ENCODE measurements around the gene MROH7. TPM values are rescaled to one million over a fixed set of nuclear protein-coding genes. Genes with fewer than 3 reads are reported as not detected.

The MROH7 gene
- 25.2 TPM for total RNA-seq

DNA sequence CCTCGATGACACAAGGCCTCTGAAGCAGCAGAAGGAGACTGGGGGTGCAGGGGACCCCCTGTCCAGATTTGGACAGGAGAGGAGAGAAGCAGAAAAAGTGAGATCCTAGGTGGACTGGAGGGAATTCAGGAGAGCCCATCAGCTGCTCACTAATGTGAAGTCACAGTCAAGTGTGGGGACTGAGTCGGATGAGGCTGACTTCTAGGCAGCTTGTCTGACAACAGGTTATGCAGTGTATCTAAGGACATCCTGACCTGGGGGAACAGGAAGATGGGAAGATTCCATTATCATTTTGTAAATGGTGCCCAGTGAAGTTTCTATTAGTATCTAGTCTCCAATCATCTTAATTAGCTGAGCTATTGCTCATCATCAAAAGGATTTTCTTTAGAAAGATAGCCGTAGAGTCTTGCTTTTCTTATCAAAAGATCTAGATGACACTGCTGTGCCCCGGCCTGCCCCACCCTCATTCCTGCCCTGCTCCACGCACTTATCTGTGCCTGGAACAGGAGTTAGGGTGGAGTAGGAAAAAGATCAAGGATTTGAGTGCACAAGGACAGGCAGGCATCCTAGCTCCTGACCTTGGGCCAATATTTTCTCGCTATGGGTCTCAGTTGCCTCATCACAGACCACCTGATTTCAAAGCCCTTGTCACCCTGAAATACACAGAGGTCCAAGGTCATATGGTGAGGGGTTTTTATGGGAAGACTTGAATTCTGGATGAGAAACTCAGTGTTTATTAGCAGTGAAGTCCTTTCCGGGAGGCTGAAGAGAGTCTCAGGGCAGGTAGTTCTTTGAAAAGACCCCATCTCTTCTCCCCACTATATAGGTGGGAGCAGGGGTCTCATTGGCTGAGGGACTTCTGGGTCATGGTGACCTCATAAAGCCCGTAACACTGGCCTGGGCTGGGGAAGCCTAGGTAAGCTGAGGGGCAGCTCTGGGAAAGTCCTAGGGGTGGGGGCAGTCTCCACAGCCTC lies at the start of gene MROH7:
Gene MROH7, plus strand, starts transcription at position 924 of the 974 bp plus-strand sequence. CDS start 11,141 bp downstream, outside the sequence.
- DNase-seq (ENCODE audit: low spot score), result no peak

DNA sequence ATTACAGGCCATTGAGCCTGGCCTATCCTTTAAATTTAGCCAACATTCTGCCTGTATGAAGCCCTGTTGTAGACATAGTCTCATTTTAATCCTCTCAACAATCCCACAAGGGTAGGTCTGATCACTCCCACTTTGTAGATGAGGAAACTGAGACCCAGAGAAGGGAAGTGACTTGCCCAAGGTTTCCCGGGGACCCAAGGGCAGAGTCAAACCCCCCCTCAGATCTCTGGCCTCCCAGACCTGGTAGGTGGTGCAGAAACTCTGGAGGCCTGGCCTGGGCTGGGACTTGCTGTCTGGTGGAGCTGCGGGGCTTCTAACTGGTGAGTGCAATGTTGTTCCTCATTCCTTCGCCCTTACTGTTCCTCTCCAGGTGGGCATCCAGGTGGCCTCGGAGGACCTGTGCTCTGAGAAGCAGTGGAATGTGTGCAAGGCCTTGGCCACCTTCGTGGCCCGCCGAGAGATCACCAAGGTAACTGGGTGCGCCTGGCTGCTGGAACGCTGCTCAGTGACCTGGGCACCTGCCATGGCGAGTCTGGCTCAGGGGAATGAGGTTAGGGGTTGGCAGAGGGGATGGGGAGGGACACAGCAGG lies 47.9 kb upstream of the MROH7 start:
- no peak for DNase-seq (ENCODE audit: low spot score)

DNA sequence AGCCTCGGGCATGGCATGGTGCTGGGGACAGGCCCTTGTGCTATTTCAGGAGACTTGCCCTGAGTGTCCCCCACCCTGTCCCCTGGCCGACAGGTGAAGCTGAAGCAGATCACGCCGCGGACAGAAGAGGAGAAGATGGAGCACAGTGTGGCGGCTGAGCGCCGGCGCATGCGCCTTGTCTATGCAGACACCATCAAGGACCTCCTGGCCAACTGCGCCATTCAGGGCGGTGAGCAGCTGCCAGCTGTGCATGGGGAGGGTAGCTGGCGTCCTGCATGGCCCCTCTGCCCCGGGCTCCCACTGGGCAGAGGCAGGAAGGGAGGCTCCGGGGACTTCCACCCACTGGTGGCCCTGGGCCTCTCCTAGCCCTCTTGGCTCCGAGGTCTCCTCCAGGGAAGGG lies 47.1 kb upstream of the MROH7 start:
- no peak for DNase-seq (ENCODE audit: low spot score)

DNA sequence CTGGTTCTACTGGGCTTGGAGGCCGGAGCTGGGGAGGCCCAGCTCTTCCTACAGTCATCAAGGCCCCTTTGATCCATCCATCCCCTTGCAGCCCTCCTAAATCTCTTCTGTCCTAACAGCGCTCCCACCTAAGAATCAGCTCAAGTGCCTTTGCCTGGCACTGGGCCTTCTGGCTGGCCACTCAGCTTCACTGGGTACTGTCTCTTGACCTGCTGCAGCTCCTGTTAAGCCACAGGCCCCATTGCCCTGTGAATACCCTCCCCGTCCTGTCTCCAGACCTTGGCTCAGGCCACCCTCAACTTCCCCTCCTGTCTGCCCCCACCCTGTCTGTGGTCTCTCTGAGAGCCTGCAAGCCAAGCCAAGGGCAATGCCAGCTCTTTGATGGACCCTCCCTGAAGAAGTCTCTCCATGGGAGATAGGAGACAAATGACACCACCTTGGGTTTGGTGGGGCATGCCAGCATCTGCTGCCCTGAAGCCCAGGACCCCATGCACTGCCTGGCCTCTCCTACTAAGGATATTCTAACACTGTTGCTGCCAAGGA lies 45.6 kb upstream of the MROH7 start:
- no peak for DNase-seq (ENCODE audit: low spot score)

DNA sequence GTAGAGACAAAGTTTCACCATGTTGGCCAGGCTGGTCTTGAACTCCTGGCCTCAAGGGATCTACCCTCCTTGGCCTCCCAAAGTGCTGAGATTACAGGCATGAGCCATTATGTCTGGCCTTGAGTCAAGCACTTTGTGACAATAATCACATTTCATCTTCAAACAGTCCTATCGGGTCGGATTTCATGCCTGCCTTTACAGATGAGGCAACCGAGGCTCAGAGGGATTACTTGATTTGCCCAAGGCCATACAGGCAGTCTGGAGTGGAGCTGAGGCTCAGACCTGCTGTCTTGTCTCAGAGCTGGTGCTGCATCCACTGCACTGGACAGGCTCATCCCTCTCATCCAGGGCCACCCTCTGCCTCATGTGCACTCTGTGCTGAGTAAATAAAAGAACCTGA lies 44.8 kb upstream of the MROH7 start:
- DNase-seq (ENCODE audit: low spot score), result no peak

DNA sequence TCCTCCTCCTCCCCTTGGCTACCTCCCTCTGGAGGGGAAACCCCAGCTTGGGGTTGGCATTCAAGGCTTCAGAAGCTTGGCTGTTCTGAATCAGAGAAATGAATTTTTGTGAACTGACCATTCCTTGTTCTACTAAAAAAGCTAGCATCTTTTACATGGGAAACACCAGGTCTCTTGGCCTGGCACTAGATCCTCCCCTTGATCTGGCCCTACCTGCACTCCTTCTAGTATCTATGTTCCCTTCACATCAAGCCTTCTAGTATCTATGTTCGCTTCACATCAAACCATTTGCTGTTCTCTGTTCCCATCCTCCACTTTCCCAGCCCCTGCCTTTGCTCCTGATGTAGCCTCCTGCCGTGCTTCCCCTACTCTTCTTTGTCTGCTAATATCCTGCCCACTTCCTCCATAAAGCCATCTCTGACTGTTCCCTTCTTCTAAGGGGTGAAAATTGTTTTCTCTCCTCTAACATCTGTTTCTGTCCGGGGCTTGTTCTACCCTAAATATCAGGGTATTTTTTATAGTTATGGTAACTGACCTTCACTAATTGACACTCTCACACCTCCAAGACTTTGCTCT lies 44.0 kb upstream of the MROH7 start:
- DNase-seq (ENCODE audit: low spot score), result no peak

DNA sequence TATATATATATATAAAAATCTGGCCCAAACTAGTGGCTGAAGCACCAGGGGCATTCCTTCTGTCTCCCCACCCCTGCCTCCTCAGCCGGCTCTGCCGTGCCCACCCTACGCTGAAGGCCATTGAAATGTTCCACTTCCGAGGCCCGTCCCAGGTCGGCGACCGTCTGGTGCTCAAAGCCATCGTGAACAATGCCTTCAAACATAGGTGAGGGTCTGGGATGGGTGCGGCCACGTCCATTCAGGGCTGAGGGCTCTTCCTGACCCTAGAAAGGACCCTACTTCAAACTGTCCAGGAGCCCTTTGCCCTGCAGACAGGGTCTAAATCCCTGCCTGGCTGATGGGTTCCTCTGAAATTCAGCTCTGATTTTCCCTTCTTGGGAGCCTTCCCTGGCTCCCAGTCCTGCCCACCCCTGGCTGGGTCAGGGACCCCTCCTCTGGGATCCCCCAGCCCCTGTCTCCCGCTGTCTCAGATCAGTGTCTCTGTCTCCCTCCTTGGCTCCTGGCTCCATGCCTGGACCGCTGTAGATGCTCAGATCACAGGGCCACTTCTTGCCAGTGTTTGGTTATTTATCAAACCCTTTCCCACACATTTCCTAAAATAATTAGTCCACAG lies 42.3 kb upstream of the MROH7 start:
- no peak for DNase-seq (ENCODE audit: low spot score)

DNA sequence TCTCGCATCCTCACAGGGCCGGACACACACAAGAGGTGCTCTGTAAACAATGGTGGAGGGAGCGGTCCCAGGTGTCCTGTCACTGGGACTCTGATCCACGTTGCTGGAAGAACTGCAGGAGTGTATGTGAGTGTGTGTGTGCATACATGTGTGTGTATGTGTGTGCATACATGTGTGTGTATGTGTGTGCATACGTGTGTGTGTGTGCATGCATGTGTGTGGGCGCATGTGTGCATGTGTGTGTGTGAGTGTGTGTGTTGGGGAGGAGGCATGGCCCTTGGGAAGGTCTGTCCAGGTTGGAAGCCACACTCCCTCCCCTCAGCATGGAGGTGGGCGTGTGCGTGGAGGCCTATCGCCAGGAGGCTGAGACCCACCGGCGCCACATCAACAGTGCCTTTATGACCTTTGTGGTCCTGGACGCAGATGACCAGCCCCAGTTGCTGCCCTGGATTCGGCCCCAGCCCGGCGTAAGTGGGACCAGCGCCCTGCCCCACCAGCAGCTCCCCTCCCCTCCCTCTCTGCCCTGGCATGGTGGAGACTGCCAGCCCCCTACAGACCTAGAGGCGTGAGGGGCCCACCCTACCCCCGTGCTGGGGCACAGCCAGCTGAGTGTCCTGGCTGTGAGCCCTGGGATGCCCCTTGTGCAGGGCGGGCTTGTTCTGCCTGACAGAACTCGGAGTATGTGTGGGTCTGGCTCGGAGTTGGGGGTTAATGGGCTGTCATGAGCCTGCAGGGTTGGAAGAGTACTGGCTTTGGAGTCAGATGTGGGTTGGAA lies 40.5 kb upstream of the MROH7 start:
- no peak for DNase-seq (ENCODE audit: low spot score)

DNA sequence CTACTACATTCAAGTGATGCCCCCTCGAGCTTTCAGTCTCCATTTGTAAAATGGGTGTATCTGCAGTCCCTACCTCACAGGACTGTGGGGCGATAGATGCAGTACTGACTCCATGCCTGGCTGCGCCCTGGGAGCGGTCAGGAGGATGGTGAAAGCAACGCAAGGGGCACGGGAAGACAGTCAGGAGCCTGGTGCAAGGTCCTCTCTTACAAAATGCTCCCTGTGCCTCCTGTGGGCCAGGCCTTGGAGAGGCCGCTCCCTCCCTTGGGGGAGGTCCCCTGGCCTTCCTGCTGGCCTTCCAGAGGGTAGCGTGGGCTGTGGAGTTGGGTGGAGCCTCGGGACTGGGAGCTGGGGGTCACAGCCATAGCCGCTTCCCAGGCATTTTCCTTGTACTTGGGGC lies 39.9 kb upstream of the MROH7 start:
- DNase-seq (ENCODE audit: low spot score), result no peak

DNA sequence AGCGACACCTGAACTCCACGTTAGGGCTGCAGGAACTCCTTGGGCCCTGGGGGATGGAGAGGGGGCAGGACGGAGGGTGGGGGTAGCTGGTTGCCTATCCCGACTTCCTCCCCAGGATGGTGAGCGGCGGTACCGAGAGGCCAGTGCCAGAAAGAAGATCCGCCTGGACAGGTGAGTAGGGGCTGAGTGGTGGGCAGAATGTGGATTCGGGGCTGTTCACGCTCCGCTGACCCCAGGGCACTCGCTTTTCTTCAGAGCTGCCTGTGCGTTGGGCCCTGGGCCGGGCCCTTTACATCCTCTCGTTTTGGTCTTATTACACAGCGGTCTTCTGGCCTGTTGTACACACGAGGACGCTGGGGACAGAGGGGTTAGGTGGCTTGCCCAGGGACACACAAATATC lies 39.0 kb upstream of the MROH7 start:
- DNase-seq (ENCODE audit: low spot score), result no peak

DNA sequence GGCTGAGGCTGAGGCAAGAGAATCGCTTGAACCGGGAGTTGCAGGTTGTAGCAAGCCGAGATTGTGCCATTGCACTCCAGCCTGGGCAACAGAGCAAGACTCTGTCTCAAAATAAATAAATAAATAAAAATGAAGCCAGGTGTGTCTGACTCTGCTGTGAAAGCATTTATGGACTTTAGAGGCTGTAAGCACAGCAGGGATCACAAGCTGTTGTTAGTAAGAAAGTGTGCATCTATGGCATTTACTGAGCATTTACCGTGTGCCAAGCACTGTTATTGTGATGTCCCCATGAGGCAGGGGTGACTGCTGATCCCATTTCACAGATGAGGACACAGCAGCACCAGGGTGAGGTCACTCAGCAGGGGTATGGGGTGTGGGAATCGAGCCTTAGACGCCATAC lies 38.3 kb upstream of the MROH7 start:
- no peak for DNase-seq (ENCODE audit: low spot score)

DNA sequence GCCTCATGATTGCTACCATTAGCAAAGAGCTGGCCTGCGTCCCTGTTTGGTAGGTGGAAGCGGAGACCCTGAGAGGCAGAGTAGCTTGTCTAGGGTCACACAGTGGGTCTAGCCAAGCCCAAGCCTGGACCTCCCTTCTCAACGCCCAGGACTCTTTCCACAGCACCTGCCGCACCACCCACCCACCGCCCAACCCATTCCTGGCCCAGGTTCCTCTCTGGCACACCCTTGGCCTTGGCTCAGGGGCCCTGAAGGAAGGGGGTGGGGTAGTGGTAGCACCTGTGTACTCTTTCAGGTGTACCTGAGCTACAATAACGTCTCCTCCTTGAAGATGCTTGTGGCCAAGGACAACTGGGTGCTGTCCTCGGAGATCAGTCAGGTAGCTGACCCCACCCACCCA lies 37.5 kb upstream of the MROH7 start:
- DNase-seq (ENCODE audit: low spot score), result no peak

DNA sequence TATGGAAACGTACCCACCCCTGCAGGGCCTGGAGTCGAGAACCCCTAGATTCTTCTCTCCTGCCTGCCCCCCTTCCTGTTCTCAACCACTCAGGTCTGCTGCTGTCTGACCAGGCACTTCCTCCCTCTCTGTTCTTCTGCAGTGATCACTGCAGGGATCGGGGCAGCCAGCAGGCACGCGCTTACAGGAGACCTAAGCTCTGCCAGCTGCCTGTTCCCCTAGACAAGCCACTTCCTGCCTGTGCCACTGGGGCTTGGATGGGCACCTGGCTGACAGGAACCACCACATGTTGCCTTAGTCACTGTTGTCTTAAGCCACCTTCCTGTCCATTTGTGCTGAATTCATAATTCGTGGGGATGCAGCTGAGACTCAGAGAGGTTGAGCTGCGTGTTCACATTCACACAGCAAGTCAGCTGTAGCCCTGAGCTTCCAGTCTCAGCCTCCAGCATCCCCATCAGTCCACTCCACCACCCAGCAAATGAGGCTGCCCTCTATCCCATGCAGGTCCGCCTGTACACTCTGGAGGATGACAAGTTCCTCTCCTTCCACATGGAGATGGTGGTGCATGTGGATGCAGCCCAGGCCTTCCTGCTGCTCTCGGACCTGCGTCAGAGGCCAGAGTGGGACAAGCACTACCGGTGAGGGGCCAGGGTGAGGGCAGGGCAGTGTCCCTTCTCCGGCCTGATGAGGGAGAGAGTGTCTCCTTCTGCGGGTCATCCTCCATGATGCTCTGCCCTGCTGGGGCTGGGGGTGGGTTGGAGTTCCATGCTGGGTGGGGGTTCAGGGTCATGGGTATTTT lies 36.8 kb upstream of the MROH7 start:
- DNase-seq (ENCODE audit: low spot score), result no peak

DNA sequence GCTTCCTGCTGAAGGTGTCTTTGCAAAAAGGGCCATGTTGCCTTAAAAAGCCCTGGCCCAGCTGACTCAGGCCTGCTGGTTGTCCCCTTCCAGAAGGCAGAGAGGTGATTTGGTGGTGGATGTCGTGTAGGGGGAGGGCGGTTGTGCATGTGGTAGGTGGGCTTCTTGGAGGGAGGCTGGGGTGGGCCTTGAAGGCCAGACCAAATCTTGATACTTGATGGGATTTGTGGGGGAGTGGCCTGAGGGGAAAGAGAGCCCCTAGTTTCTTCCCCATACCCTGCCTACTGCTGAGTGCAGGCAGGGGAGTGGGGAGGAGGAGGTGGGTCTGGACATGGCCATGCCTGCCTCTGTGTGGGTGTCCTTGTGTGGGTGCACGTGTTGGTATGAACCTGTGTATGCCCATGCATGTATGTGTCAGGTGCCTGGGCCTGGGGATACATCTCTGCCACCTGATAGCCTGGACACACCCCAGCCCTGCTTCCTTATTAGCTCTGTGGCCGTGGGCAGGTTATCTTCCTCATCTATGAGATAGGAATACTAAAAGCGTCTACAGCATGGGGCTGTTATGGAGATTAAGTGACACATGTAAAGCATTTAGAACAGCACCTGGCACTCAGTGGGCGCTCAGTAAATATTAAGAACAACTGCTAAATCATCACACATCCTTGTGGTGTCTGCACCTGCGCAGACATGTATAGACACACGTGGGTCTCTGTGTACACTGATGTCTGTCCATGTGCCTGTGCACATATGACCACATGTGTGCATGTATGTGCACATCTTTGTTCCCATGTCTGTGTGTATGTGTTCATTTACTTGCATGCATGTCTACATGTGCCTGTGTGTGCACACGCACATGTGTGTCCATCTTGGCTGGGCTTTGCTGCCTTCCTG lies 35.2 kb upstream of the MROH7 start:
- no peak for DNase-seq (ENCODE audit: low spot score)

DNA sequence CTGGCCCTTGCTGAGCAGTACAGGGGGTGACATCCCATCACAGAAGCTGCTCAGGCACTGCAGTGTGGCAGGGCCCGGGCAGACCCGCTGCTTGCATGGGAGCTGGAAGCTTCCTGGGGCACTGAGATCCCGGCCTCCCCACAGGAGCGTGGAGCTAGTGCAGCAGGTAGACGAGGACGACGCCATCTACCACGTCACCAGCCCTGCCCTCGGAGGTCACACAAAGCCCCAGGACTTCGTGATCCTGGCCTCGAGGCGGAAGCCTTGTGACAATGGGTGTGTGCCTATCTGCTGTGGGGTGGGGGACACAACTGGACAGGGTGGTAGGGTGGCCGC lies 34.6 kb upstream of the MROH7 start:
- DNase-seq (ENCODE audit: low spot score), result no peak

DNA sequence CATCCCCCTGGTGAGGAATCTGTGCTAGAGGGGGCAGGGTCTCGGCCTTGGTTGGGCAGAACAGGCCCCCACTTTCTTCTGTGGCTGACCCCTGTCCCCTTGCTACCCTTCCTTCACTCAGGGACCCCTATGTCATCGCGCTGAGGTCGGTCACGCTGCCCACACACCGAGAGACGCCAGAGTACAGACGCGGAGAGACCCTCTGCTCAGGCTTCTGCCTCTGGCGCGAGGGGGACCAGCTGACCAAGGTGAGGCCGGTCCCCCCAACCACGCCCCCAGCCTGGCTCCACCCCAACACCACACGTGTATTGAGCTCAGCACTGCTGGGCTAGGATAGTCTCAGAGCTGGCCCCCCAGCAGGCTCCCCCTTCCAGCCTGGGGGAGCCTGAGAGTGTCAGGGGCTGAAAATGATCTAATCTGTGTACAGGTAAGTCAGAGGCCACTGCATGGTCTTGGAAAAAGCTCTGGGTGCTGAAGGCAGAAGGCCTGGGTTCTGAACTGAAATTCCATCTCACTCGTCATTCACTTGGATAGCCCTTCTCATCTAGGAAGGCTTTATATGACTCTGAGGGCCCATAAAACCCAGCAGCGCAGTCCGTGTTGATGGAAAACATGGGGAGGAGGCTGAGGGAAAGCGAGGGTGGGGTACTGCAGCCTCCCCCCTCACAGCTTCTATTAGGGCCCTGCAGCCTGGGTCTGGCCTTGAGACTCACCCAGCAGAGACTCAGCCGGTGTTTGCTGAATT lies 33.6 kb upstream of the MROH7 start:
- DNase-seq (ENCODE audit: low spot score), result no peak

DNA sequence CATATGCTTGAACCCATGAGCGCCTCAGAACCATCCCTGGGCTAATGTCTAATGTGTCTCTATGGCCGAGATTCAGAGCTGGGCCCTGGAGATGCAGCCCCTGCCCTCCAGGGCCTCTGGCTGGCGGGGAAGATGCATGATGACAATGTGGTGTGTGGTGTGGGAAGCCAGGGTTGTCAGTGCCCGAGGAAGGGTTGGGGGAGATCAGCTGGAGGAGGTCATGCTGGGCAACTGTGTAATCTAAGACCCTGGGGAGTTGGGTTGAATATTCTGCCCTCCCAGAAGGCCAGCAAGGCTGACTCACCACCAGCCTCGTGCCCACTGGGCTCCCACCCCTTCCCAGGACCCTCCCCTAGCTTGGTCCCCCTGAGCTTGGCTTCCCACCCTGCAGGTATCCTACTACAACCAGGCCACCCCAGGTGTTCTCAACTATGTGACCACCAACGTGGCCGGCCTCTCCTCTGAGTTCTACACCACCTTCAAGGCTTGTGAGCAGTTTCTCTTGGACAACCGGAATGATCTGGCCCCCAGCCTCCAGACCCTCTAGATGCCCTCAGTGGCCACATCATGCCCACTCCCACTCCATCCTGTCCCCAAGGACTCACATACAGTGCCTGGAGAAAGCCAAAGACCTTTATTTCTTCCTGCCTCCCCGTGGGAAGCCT lies 32.9 kb upstream of the MROH7 start:
- no peak for DNase-seq (ENCODE audit: low spot score)

DNA sequence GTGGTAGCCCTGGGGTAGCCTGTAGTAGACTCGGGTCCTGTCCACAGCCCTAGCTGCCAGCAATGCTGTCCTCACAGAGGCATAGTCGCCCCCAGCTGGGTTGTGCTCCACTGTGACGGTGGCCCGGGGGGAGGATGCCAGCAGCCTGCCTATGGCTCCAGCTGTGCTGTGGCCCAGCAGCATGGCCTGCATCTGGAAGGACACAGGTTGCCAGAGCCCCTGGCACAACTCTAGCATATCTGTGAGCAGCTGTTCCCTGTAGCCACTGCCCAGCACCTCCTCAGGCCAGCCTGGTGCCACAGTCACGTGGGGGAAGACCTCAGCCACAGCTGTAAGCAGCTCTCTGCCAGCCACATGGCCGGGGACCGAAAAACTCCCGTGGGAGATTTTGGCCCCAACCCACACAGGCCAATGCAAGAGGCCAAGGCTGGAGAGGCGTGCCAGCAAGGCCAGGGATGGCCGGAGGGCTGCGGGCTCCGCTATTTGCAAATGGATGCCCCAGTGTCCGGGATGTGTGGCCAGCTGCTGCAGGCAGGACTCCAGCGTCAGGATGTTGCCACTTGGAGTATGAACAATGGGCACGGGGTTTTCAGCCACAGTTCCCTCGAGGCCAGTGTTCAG lies 32.2 kb upstream of the MROH7 start:
- DNase-seq (ENCODE audit: low spot score), result no peak
